ENCODE measurements around the gene DIAPH2.

Gene DIAPH2

GRCh38 chrX:97366237-97366636 is 681.6 kb downstream of the DIAPH2 start:
- H3K9ac ChIP-seq (ENCODE audit: low read depth, low read length, poor library complexity, severe bottlenecking) = no peak overlapping the region
- H3F3A ChIP-seq (ENCODE audit: low read depth) = no peaks in the 10 kb centered on the region
- TF ChIP-seq CTCF (conservative IDR thresholded peaks at IDR 0.05; ENCODE audit: low read length) (no peak), EZH2phosphoT487 (IDR thresholded peaks at IDR 0.05; ENCODE audit: borderline replicate concordance) (no peak)
- H3K4me1 ChIP-seq (ENCODE audit: insufficient read depth, low read length, poor library complexity, severe bottlenecking) = no peaks in the 10 kb centered on the region
- H2AFZ ChIP-seq (ENCODE audit: low read length) = no peak overlapping the region
- no peaks in the 10 kb centered on the region for H3K27me3 ChIP-seq (ENCODE audit: insufficient read depth, low read length, poor library complexity, severe bottlenecking)
- H3K9me3 ChIP-seq (ENCODE audit: insufficient read depth, low read depth, low read length) = no peaks in the 10 kb centered on the region
- no peaks in the 10 kb centered on the region for H3K9me2 ChIP-seq (replicated peaks; ENCODE audit: low read depth, low read length)
- no peaks in the 10 kb centered on the region for H3K79me2 ChIP-seq (ENCODE audit: insufficient read depth, low read length)
- H3K4me2 ChIP-seq (ENCODE audit: low read depth, low read length, poor library complexity, severe bottlenecking) = no peak overlapping the region
- no peak overlapping the region for H3K4me3 ChIP-seq (ENCODE audit: low read length, poor library complexity, severe bottlenecking)
- H3K36me3 ChIP-seq (ENCODE audit: insufficient read depth, low read length) = no peaks in the 10 kb centered on the region
- no peaks in the 10 kb centered on the region for H4K20me1 ChIP-seq (ENCODE audit: insufficient read depth, low read length, poor library complexity, severe bottlenecking)

GRCh38 chrX:97367125-97367524 is 682.5 kb downstream of the DIAPH2 start:
- Histone ChIP-seq H3F3A (ENCODE audit: low read depth) (no peaks in the 10 kb centered on the region), H3K27me3 (ENCODE audit: insufficient read depth, low read length, poor library complexity, severe bottlenecking) (no peaks in the 10 kb centered on the region), H3K9me3 (ENCODE audit: insufficient read depth, low read depth, low read length) (no peaks in the 10 kb centered on the region), H3K79me2 (ENCODE audit: insufficient read depth, low read length) (no peaks in the 10 kb centered on the region), H3K4me2 (ENCODE audit: low read depth, low read length, poor library complexity, severe bottlenecking) (no peak overlapping the region), H3K4me3 (ENCODE audit: low read length, poor library complexity, severe bottlenecking) (no peak overlapping the region), H3K9me2 (replicated peaks; ENCODE audit: low read depth, low read length) (no peaks in the 10 kb centered on the region), H3K9ac (ENCODE audit: low read depth, low read length, poor library complexity, severe bottlenecking) (no peak overlapping the region), H2AFZ (ENCODE audit: low read length) (no peak overlapping the region), H3K4me1 (ENCODE audit: insufficient read depth, low read length, poor library complexity, severe bottlenecking) (no peaks in the 10 kb centered on the region), H3K36me3 (ENCODE audit: insufficient read depth, low read length) (no peaks in the 10 kb centered on the region), H4K20me1 (ENCODE audit: insufficient read depth, low read length, poor library complexity, severe bottlenecking) (no peaks in the 10 kb centered on the region)
- TF ChIP-seq CTCF (conservative IDR thresholded peaks at IDR 0.05; ENCODE audit: low read length) (no peak), EZH2phosphoT487 (IDR thresholded peaks at IDR 0.05; ENCODE audit: borderline replicate concordance) (no peak)

- no peaks in the 10 kb centered on the region for H4K20me1 ChIP-seq (ENCODE audit: insufficient read depth, low read length, poor library complexity, severe bottlenecking)
- no peaks in the 10 kb centered on the region for H3K9me3 ChIP-seq (ENCODE audit: insufficient read depth, low read depth, low read length)
- TF ChIP-seq EZH2phosphoT487 (IDR thresholded peaks at IDR 0.05; ENCODE audit: borderline replicate concordance) (no peak), CTCF (conservative IDR thresholded peaks at IDR 0.05; ENCODE audit: low read length) (no peak)
- no peaks in the 10 kb centered on the region for H3K79me2 ChIP-seq (ENCODE audit: insufficient read depth, low read length)
- no peak overlapping the region for H3K4me2 ChIP-seq (ENCODE audit: low read depth, low read length, poor library complexity, severe bottlenecking)
- H3K4me1 ChIP-seq (ENCODE audit: insufficient read depth, low read length, poor library complexity, severe bottlenecking) = no peaks in the 10 kb centered on the region
- H3F3A ChIP-seq (ENCODE audit: low read depth) = no peaks in the 10 kb centered on the region
- H3K9me2 ChIP-seq (replicated peaks; ENCODE audit: low read depth, low read length) = no peaks in the 10 kb centered on the region
- H3K4me3 ChIP-seq (ENCODE audit: low read length, poor library complexity, severe bottlenecking) = no peak overlapping the region
- H2AFZ ChIP-seq (ENCODE audit: low read length) = no peak overlapping the region
- no peaks in the 10 kb centered on the region for H3K27me3 ChIP-seq (ENCODE audit: insufficient read depth, low read length, poor library complexity, severe bottlenecking)
- H3K9ac ChIP-seq (ENCODE audit: low read depth, low read length, poor library complexity, severe bottlenecking) = no peak overlapping the region
- H3K36me3 ChIP-seq (ENCODE audit: insufficient read depth, low read length) = no peaks in the 10 kb centered on the region
Observed at GRCh38 chrX:97369947-97370346, 685.3 kb downstream of the DIAPH2 start.
